ENCODE measurements around the gene COA4.

Gene COA4

DNA sequence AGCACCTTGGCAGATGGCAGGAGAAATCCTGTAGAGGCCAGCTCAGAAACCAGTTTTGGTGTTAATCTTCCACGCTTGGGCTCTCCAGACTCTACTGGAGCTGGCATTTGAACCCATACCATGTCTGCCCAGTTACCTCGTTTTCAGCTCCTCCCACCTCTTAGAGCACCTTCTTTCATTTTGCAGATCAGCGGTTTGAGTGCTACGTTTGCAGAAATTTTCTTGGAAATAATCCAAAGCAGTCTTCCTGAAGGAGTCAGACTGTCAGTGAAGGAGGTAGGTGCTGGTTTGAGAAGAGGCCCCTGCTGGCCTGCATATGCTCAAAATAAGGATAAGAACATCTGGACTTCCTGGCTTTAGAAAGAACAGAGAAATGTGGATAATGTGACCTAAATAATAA is 13.7 kb downstream of the COA4 start:
- DNase-seq: no peak

DNA sequence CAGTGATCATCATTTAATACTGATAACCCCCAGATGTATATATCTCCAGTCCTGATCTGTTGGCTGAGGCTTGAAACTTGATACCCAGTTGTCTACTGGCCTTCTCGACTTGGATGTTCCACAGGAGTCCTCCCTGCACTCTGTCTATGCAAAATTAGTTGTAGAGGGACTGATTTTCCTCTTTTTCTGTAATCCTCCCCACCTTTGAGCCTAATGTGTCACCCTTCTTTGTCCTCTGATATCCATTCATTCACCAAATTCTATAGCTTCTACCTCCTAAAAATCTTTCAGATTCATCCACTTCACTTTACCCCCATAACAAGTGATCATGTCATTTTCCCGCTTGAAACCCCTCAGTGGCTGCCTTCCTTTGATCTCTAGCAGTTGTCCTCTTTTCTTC is 16.4 kb downstream of the COA4 start:
- DNase-seq: no peak

DNA sequence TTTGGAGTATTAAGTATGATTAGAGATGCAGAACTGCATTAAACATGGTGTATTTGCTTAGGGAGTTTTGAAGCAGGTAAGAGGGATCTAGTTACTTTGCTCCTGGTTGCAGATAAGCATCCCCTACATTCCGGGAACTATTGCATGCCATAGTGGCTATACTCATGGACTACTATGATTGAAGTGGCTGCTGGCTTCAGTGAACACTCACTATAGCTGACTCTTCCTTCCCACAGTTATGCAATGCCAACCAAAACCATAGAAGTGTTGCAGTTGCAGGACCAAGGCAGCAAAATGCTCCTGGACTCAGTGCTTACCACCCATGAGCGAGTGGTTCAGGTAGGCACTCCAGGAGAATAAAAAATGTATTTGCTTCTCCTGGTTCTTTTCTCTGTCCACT is 17.0 kb downstream of the COA4 start:
- no peak for DNase-seq

DNA sequence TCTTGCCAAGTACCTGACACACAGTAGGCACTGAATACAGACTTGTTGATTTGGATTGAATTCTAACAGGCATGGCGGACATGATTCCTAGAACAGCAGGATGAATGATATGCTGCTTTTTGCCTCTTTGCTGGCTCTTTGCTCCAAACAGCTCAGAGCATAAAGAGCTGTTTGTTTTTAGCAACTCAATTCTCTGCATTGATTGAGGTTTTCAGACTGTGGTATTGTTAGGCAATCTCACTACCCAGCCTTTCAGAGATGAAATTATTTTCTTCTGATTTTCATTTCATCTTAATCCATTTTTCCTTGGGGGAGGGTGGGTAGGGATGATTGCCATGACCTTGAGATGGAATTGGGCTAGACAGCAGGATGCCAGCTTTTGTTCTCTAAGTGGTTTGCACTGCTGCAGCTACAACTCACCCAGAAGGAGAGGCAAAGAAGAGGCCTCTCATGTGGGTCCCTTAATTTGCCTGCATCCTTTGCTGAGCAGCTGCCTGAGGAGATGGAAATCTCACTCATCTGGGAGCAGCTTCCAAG is 20.5 kb downstream of the COA4 start:
- DNase-seq: no peak

DNA sequence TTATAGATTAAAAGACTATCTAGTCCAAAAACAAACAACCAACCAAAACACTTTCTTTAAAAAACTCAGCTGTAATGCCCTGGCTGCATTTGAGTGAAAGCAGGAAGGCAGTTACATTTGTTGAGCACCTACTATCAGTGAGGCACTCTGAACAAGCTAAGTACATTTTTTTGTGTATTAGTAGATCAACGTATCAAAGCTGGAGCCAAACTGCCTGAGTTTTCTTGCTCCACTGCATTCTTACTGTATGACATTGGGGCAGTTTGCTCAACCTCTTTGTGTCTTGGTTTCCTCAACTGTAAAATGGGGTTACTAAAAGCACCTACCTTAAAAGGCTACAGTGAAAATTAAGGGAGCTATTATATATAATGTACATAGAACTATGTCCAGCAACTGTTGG is 22.0 kb downstream of the COA4 start:
- DNase-seq: no peak

DNA sequence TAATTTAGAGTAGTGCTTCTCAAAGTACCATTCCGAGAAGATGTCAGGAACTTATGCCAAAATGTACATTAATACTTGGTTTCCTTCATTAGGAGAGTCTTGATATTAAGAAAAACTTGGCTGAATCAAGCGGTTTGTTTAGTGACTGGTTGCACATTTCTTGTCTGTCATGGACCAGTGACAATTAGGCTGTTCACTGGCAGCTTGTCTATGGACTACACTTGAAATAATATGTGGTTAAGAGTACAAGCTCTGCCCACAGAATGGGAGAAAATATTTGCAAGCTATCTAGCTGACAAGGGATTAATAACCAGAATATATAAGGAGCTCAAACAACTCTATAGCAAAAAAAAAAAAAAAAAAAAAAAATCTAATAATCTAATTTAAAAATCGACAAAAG is 24.6 kb downstream of the COA4 start:
- no peak for DNase-seq

DNA sequence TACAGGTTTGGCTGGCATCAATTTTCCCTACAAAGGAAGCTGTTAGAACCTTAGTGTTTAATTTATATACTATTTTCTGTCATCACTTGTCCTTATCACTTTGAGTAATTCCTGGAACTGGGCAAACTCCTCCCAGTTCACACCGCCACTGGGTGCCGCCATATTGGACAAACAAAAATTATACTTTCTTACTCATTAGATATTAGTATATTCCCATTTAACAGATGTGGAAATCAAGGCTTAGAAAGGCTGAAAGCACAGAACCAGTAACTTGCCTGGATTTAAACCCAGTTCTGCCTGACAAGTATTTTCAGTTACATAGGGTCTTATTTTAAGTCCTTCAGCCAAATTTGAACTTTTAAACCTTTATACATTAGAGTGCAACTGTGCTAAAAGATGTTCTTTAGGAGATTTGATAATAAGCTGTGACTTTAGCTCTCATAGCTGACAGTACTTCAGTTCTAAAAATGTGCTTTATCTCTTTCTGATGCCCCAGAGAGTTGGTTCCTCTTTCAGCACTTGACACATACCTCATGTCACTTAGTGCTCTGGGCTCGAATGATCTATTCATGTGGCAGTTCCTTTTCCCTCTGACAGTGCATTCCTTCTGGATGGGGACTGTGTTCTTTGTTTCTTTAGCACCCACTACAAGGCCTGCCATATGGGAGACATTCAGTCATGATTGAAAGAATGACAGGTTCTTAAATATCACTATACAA is 25.4 kb downstream of the COA4 start:
- no peak for DNase-seq

DNA sequence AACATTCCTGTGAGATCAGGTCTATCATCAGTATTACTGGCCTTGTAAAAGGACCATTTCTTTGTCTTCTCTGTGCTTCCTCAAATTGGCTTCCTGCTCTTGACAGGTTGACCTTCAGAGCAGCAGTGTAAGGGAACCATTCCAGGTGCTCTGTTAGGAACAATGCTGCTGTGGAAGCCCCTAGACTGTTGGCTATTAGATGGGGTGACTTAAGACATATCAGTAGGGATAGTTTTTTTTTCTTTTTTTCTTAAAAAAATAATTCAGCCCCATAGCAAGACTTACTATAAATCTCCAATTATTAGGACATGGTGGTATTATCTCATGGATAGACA is 37.6 kb downstream of the COA4 start:
- DNase-seq: no peak

DNA sequence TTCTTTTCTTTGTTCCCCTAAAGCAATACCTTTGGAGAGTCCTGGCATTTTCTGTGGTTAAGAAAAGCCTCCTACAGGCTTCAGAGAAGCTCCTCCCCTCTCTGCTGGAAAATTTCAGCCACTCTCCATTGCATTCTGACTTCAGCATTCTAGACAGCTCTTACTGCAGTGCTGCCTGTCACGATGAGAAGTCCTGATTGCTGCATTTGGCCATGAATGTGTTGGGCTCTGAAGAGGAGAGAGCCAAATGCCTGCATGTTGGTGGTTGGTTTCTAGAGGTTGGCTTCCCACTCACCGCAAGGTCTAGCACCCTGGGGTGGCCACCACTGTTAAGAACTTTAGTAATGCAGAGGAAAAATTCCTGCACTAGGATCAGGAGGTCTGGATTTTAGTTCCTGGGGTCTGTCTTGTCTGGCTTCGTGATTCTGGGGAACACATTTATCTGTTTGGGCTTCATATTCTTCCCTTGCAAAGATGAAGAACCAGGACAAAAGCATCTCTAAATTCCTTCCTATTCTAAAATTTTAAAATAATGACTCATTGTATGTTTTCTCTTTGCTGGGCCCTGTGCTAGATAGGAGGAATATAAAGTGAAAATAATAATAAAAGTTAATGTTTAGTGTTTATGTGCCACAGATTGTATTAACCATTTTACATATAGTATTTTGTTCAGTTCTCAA is 38.1 kb downstream of the COA4 start:
- no peak for DNase-seq

DNA sequence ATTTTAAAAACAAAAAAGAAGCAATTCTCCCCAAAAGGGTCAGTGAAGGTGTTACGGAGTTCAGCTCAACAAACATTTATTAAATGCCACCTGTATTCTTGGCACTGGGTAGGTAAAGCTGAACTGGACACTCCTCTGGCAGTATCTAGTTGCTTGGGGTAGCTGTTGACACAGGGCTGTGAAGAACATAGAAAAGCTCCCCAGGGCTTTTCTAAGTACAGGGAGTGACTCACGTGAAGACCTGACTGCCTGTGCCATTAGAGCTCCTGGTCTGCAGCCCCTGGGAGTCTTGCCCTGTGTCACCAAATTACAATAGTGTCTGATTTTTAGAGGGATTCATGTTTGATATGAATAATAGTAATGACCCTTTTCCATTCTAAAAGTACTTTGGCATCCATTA is 43.6 kb downstream of the COA4 start:
- no peak for DNase-seq

DNA sequence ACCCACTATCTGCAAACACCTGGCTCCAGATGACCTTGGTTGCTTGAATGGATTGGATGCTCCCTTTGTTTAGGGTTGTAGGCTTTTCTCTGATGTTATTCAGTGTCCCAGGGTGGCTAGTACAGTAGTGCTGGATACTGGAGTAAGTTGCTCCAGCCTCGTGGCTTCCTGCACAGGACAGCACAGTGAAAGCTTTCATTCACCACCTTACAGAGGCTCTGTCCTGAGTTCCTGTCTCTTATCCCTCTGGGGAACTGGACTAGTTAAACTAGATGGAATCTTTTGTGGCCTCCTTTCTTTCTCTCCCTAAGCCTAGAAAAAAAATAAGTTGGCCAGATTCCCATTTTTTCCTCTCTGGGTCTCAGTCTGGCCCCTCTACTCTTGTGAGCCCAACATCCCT is 46.4 kb downstream of the COA4 start:
- DNase-seq: no peak

All from activated CD4-positive, CD25-positive, alpha-beta regulatory T cell treated with anti-CD3 and anti-CD28 coated beads, Interleukin-2, amount 50 U/mL, for 72 hours (primary cell).